Superior temporal gyrus (tissue), 1 donor: ENCODE measurements around the gene HPS1.

Experiments
- DNase-seq: peaks from one replicate; pipeline ENCODE4 v3.0.0-alpha.2; 2016; ENCODE audit errors: extremely low spot score

The HPS1 gene

DNA sequence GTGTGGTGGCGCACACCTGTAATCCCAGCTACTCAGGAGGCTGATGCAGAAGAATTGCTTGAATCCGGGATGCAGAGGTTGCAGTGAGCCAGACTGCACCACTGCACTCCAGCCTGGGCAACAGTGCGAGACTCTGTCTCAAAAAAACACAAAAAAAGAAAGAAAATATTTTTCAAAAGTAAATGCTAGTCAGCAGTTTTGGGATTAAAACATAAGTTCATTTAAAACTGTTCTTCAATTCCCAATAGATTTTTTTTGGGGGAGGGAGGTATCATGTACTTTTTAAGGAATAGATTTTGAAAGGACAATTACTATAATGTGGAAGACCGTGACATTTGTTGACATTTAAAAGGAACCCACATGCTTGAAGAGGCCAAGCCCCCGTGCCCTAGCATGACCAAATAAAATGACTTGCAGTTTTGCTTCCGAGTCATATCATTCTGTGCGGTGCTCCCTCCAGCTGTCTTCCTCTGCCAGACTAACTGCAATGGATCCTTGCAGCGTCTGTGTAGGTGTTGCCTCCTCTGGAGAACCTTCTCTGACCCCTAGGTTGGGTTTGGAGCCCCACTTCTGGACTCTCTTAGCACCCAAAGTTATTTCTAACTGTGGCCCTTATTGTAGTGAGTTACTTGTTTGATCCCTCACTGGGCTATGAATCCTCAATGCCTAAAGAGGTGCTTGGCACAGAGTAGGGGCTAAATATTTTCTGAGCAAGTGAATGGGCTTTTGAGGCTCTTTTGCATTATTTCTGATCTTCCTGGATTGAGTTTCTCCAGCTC, 17.4 kb upstream of the HPS1 start:
- no peak for DNase-seq

- no peak for DNase-seq
Observed at GRCh38 chr10:98463016-98463415, 16.3 kb upstream of the HPS1 start.

DNA sequence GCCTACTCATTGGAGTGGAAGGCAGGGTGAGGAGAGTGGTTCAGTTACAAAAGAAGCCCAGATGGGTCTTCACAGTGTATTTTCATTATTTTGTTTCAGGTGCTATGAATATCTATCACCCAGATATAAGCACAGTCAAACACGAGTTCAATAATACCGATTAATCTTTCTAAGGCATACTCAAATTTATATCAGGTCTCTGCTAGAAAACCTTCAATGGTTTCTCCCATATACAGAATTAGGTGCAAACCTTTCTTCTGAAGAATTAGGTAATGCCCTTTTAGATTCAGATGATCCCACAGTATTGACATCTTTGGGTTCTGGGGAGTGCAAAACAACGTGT, 14.7 kb upstream of the HPS1 start:
- DNase-seq = no peak

DNA sequence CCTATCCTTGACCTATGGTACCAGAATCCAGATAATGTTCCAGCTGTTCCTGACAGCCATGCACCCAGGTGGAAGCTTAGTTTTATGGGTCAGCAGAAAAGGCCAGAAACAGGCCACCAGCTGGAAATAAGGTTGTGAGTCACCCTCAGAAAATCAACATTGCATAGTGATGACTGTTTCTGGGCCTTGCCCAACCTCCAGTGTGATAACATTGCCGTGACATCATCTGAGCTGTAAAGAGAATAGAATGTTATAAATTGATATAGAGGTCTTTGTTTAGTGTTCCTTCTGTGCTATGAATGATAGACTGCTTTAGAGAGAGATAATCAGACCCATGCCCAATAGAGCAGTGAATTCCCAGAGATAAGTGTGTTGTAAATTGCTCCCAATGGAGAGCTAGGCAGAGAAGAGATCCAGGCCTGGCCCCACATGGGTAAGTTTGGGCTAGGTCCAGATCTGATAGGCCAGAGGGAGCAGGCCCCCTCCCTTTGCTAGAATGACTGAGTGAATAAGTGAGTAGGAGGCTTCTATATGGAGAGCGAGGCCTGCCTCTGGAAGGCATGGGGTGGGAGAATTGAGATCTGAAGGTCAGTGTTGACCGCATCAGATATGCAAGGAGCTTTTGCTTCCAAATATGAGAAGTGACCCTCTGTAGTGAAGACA, 14.2 kb upstream of the HPS1 start:
- DNase-seq = no peak

DNA sequence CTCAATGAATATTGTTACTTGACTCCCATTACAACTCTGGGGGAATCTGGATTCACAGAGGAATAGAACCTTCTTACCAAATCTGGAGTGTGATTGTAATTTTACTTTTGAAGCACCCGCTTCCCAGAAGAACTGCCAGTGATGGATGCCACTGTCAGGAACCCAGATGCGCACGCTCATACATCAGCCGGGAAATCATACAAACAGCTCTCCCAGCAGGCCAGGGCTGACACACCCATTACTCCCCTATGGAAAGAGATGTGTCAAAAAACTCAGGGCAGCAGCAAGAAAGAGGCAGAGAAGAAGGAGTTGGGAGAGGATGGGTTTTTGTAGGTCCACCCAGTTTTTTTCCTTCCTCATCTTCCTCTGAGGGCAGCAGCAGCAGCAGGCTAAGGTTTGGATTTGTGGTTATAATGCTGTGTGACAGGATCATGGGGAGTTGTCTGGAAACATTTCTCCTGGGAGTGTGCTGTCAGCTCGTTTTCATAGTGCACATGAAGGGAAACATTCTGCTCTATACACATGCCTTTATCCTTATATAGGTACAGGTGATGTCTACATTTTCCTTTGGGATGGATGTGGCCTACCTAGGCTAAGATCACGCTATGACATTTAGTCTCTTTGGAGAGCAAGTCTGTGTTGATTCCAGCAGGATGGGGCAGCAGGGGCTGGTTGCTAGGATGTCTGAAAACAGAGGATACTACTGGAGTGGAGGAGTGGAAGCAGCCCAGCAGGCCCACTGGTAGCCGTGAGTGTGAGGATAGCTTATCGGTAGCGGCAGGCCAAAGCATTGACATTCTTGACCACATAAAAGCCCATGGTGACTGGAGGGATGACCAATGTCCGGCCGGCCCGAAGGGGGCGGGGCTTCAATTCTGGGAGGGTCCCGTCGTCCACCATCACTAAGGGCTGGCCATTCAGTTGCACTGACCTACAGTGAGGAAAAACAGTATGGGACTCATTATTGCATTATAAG, 12.4 kb upstream of the HPS1 start:
- DNase-seq = no peak

- no peak for DNase-seq
Observed at GRCh38 chr10:98457721-98458120, 11.0 kb upstream of the HPS1 start.

- DNase-seq = no peak
Observed at GRCh38 chr10:98456686-98457482, 10.1 kb upstream of the HPS1 start.

DNA sequence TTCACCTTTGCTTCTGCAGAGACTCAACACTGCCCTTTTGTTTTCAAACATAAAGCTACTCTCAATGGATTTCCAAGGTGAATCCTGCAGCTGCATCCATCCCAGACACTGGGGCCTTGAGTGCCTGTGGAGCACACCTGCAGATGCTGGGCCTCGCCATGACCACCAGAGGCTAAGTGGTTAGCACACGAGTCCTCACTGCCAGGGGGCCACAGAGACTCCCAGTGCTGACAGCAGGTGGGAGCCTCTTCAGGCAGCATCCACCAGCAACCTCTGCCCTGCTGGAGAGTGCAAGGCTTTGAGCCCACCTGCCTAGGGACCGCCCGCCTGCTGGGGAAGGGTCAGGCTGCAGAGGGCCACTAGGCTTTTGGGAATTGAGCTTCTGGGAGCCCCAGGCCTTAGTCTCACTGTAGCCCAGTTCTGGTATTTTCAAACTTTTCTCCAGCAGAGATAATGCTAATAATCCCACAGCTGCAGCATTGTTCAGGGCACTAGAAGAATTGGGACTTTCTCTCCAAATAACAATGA, 9.4 kb upstream of the HPS1 start:
- no peak for DNase-seq

GRCh38 chr10:98453729-98454128, 7.0 kb upstream of the HPS1 start:
- no peak for DNase-seq

DNA sequence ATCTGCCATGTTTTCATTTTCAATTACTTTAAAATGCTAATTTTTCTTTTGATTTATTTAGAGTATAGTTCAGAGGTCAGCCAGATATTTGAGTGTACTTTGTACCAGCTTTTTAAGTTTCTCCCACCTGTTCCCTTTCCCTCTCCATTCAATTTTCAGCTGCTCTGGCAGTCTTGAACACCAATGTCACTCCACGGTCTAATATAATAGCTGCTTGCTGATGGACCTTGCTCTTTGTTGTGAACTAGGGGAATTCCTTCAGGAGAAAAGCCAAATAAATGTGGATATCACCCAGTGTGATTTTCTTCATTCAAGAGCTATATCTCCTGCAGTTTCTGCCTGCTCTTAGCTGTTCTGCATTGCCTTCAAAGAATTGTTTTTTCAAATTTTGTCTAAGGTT, 3.9 kb upstream of the HPS1 start:
- no peak for DNase-seq

GRCh38 chr10:98449287-98449686, 2.6 kb upstream of the HPS1 start:
- DNase-seq = no peak

- DNase-seq = no peak
Observed at GRCh38 chr10:98446151-98446660, 529 bp downstream of the HPS1 start.

GRCh38 chr10:98445200-98445812, 1.4 kb downstream of the HPS1 start:
- no peak for DNase-seq

- no peak for DNase-seq
Observed at GRCh38 chr10:98444314-98445006, 2.3 kb downstream of the HPS1 start.

GRCh38 chr10:98438715-98439114, 8.0 kb downstream of the HPS1 start:
- no peak for DNase-seq

- DNase-seq = no peak
Observed at GRCh38 chr10:98436704-98437103, 10.0 kb downstream of the HPS1 start.

DNA sequence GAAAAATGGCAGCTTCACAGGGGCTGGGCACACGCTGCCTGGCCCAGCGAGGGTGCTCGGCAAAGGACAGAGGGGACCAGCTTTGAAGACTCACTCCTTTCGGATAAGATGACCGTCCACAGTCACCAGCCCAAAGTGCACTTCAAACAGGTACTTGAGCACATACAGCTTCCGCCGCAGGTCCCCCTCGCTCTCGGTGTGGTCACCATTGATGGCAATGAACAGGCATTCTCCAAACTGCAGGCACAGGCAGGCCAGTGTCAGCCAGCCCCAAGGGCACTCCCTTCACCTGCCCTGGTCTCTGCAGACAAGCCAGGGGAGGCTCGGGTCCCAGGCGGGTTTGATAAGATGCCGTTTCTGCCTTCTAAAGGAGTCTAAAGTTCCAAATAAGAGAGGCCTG, 11.6 kb downstream of the HPS1 start:
- no peak for DNase-seq

DNA sequence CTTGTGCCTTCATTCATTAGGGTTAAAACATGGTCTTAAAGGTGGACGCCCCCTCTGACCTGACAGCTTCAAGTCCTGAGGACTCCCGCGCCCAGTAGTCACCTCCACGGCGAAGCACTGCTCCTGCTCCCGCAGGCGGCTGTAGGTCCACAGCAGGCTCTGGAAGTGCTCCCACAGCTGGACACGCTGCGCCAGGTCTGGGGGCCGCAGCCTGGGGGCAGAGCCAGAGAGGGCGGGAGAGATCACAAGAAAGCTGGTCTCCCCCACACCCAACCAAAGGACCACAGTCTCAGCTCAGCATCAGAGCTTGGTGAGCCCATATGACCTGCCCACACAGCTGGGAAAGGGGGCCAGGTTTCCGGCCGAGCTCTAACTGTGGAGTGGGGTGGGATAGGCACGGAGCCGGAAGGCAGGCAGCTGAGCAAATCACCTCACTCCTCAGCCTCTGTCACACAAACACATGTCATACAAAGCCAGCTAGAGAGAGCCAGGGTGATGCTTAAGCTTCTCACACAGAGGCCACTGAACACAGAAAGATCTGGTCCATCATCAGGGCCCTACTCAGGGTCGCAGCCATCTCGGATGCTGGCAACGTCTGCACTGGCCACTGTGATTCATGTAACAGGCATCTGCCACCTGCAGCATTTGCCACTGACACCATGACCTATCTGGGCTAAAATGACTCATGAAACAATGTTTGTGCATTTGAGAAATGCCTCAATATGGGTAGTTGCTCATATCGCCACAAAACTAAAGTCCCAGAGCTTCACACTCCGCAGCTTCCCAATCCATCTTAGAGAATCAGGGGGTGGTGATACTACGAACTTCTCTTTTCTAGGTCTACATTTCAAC, 12.6 kb downstream of the HPS1 start:
- DNase-seq = no peak

- no peak for DNase-seq
Observed at GRCh38 chr10:98433371-98433770, 13.4 kb downstream of the HPS1 start.
